HCT116 (cell line): ENCODE data around the gene DDX47. TPM values are rescaled to one million over a fixed set of nuclear protein-coding genes. Genes with fewer than 3 reads are reported as not detected.

Experiments used
- ATAC-seq: fragments of 200-7000 bp; cut with Tn5 transposase; 2 replicates; pipeline ENCODE4 v1.9.1; 2020; ENCODE audit warnings: mild to moderate bottlenecking, moderate library complexity
- BruUV-seq: library from RNA; stranded (reverse); fragments of 400-500 nt; replicated peaks from 2 replicates; lab custom pipeline; 2021; lab: Mats Ljungman, UMichigan
- CTCF ChIA-PET: fragments of 300-600 bp; sonication (Branson Sonifier 250); formaldehyde crosslinking; loops from one replicate; lab custom pipeline; 2021; ENCODE audit warnings: antibody characterized with exemption; lab: Charles Lee
- POLR2A ChIA-PET: fragments of 300-600, 350-600 bp; sonication (Branson Sonifier 250); formaldehyde crosslinking; loops from one replicate; lab custom pipeline; 2021; ENCODE audit warnings: antibody characterized with exemption; lab: Charles Lee
- RAD21 ChIA-PET, 2 experiments: fragments of 300-600 bp; sonication (Branson Sonifier 250); formaldehyde crosslinking; loops; one replicate each; lab custom pipeline; 2023; ENCODE audit warnings: low total read pairs in 2 of 2; ENCODE audit not compliant: uncharacterized antibody in 2 of 2, unreplicated experiment in 2 of 2, low non-redundant PET in 1 of 2; lab: Charles Lee
- DNase-seq: peaks from one replicate; pipeline ENCODE4 v3.0.0-alpha.2; 2010; ENCODE audit warnings: low read depth, low spot score
- H2AFZ ChIP-seq: fragments of 200-600 bp; shearing (Covaris generic), sonication (generic); 2 replicates; pipeline ENCODE4 v1.6.1; 2017; ENCODE audit warnings: low read depth, mixed run types, mixed read lengths, antibody characterized with exemption, low read length; ENCODE audit not compliant: poor library complexity, severe bottlenecking
- H3K27ac ChIP-seq: 2 replicates; pipeline ENCODE4 v1.5.1; 2012; ENCODE audit warnings: low read depth, low read length
- H3K27me3 ChIP-seq: fragments of 200-600 bp; sonication (generic); 2 replicates; pipeline ENCODE4 v1.6.1; 2016; ENCODE audit warnings: mixed run types, low read length, mixed read lengths; ENCODE audit not compliant: insufficient read depth
- H3K36me3 ChIP-seq, 2 experiments: fragments of 200-500 bp in 1 of 2; fragments of 200-600 bp in 1 of 2; sonication (Bioruptor generic) in 1 of 2; sonication (generic) in 1 of 2; 2 replicates each; pipeline versions ENCODE4 v1.5.1 to v1.6.1; 2014 to 2016; ENCODE audit warnings: low read length in 2 of 2, inconsistent platforms in 1 of 2, mixed read lengths in 1 of 2, mixed run types in 1 of 2; ENCODE audit not compliant: insufficient read depth in 2 of 2, control insufficient read depth in 1 of 2
- H3K4me1 ChIP-seq, 2 experiments: fragments of 200-600 bp in 1 of 2; sonication (generic) in 1 of 2; 2 replicates each; pipeline versions ENCODE4 v1.5.1 to v1.6.1; 2012 to 2017; ENCODE audit warnings: low read length in 2 of 2, inconsistent platforms in 1 of 2, mild to moderate bottlenecking in 1 of 2, mixed read lengths in 1 of 2, mixed run types in 1 of 2, moderate library complexity in 1 of 2; ENCODE audit not compliant: insufficient read depth in 2 of 2, control insufficient read depth in 1 of 2
- H3K4me2 ChIP-seq: fragments of 200-600 bp; sonication (generic); 2 replicates; pipeline ENCODE4 v1.6.1; 2017; ENCODE audit warnings: mixed run types, low read length, mixed read lengths
- H3K4me3 ChIP-seq, 2 experiments: fragments of 200-600 bp in 1 of 2; sonication (generic) in 1 of 2; replicated peaks in 1 of 2; 2 replicates each; pipeline ENCODE4 v1.5.1; 2011 to 2016; ENCODE audit warnings: low read length in 2 of 2, control low read depth in 1 of 2, low read depth in 1 of 2, mild to moderate bottlenecking in 1 of 2, mixed read lengths in 1 of 2, mixed run types in 1 of 2
- H3K79me2 ChIP-seq: fragments of 200-600 bp; sonication (generic); 2 replicates; pipeline ENCODE4 v1.6.1; 2017; ENCODE audit warnings: mild to moderate bottlenecking, mixed run types, low read length, moderate library complexity, mixed read lengths; ENCODE audit not compliant: insufficient read depth
- H3K9ac ChIP-seq: fragments of 200-600 bp; sonication (generic); 2 replicates; pipeline ENCODE4 v1.6.1; 2016; ENCODE audit warnings: low read length, mixed read lengths
- H3K9me2 ChIP-seq: fragments of 200-600 bp; sonication (generic), shearing (Covaris generic); 2 replicates; pipeline ENCODE4 v1.6.1; 2017; ENCODE audit warnings: mixed run types, mild to moderate bottlenecking, moderate library complexity; ENCODE audit not compliant: insufficient read depth
- H3K9me3 ChIP-seq, 2 experiments: fragments of 200-500 bp in 1 of 2; fragments of 200-600 bp in 1 of 2; sonication (Bioruptor generic) in 1 of 2; sonication (generic) in 1 of 2; 2 replicates each; pipeline ENCODE4 v1.6.1; 2014 to 2017; ENCODE audit warnings: low read length in 2 of 2, mixed read lengths in 2 of 2, inconsistent platforms in 1 of 2, low read depth in 1 of 2, mild to moderate bottlenecking in 1 of 2, mixed run types in 1 of 2, moderate library complexity in 1 of 2; ENCODE audit not compliant: control insufficient read depth in 1 of 2, insufficient read depth in 1 of 2
- H4K20me1 ChIP-seq: fragments of 200-600 bp; sonication (generic), shearing (Covaris generic); 2 replicates; pipeline ENCODE4 v1.6.1; 2017; ENCODE audit warnings: mixed run types, mild to moderate bottlenecking, moderate library complexity; ENCODE audit not compliant: insufficient read depth
- ATF3 ChIP-seq: IDR thresholded peaks from 2 replicates; pipeline ENCODE4 v1.6.1; 2012
- CEBPB ChIP-seq: IDR thresholded peaks from 2 replicates; pipeline ENCODE4 v1.6.1; 2012; ENCODE audit warnings: low read depth
- CTCF ChIP-seq, 3 experiments: fragments of 200-600 bp in 1 of 3; sonication (generic) in 1 of 3; IDR thresholded peaks in 2 of 3; conservative IDR thresholded peaks in 1 of 3; 2 replicates each; pipeline ENCODE4 v1.5.1; 2012 to 2017; ENCODE audit warnings: low read depth in 2 of 3, low read length in 2 of 3, antibody characterized with exemption in 1 of 3, borderline replicate concordance in 1 of 3, control low read depth in 1 of 3, mild to moderate bottlenecking in 1 of 3, mixed read lengths in 1 of 3, mixed run types in 1 of 3, moderate library complexity in 1 of 3; ENCODE audit not compliant: insufficient read depth in 1 of 3
- EGR1 ChIP-seq: IDR thresholded peaks from 2 replicates; pipeline ENCODE4 v1.6.1; 2012; ENCODE audit warnings: low read depth
- REST ChIP-seq: IDR thresholded peaks from 2 replicates; pipeline ENCODE4 v1.6.1; 2012; ENCODE audit warnings: low read depth
- SIN3A ChIP-seq: IDR thresholded peaks from 2 replicates; pipeline ENCODE4 v1.6.1; 2012; ENCODE audit warnings: low read depth
- SRF ChIP-seq: IDR thresholded peaks from 2 replicates; pipeline ENCODE4 v1.6.1; 2012; ENCODE audit warnings: low read depth
- TCF7L2 ChIP-seq: IDR thresholded peaks from 2 replicates; pipeline ENCODE4 v1.7.0; 2011; ENCODE audit warnings: borderline replicate concordance, inconsistent platforms; ENCODE audit not compliant: insufficient read depth, insufficient read length; ENCODE audit errors: extremely low read depth
- ZFX ChIP-seq: fragments of 450-650 bp; IDR thresholded peaks from 2 replicates; pipeline ENCODE4 v1.6.1; 2017
- intact Hi-C: fragments of 100-400 bp; cut with micrococcal nuclease; formaldehyde crosslinking; loops from 2 replicates; pipeline ENCODE4 v1.10.0; 2022
- total RNA-seq: library from RNA; stranded (reverse); gene quantifications from one replicate; pipeline ENCODE4 v1.2.1, GENCODE V29; 2021; ENCODE audit not compliant: unreplicated experiment

DDX47 gene
- total RNA-seq, 1 experiment from 2014 or later: 103 TPM

- TF ChIP-seq SIN3A (no peak), ZFX (no peak), ATF3 (no peak), REST (no peak)
These were observed 38.4 kb upstream of the DDX47 start (continued) for GRCh38 chr12:12774791-12775190.

GRCh38 chr12:12776261-12776660 lies 36.9 kb upstream of the DDX47 start:
- intact Hi-C loops: no loop called here
- RAD21 ChIA-PET: no interaction called here
- H3K9me2 ChIP-seq: no peaks in the 10 kb centered on the region
- ATAC-seq (no peak), DNase-seq (no peak)
- H4K20me1 ChIP-seq: no peaks in the 10 kb centered on the region
- no peak overlapping the region for H3K9ac ChIP-seq
- POLR2A ChIA-PET: no interaction called here
- H3K4me1 ChIP-seq: peaks cover 14 to 17% of the 10 kb centered on the region in 2 experiments; a peak in 3 of 4 replicates
- no peak overlapping the region for H3K4me2 ChIP-seq
- no peaks in the 10 kb centered on the region for H3K79me2 ChIP-seq
- TF ChIP-seq SIN3A (no peak), SRF (no peak), CTCF (IDR thresholded peaks at IDR 0.05 in 2 of 3, conservative IDR thresholded peaks at IDR 0.05 in 1 of 3; ENCODE audit: borderline replicate concordance in 1 of 3, insufficient read depth in 1 of 3, low read depth in 2 of 3, low read length in 2 of 3) (no peak), CEBPB (peak; percentile 59), EGR1 (no peak), TCF7L2 (no peak)
- no peaks in the 10 kb centered on the region for H3K36me3 ChIP-seq
- H3K27me3 ChIP-seq: no peaks in the 10 kb centered on the region
- H2AFZ ChIP-seq: no peak overlapping the region
- H3K27ac ChIP-seq: no peak overlapping the region
- no peaks in the 10 kb centered on the region for H3K9me3 ChIP-seq
- BruUV-seq: no TSS peak
- H3K4me3 ChIP-seq: no peak overlapping the region
- CTCF ChIA-PET: interaction anchor here (2.0 kb wide), 1 partner anchor 39 kb away, joined by 5 read pairs; no protein-coding TSS in a partner anchor
